Occipital lobe (tissue), 2 donors: ENCODE measurements around the gene FAIM2. TPM values are rescaled to one million over a fixed set of nuclear protein-coding genes. Genes with fewer than 3 reads are reported as not detected.

Experiments
- DNase-seq: peaks from one replicate; lab custom pipeline; 2025; lab: John Stamatoyannopoulos, UW
- total RNA-seq: library from RNA; depleted of rRNA; stranded (reverse); fragments of >200 nt; gene quantifications from one replicate; pipeline ENCODE4 v1.2.3, GENCODE V29; 2014

FAIM2 gene
- total RNA-seq: 22.3 TPM

DNA sequence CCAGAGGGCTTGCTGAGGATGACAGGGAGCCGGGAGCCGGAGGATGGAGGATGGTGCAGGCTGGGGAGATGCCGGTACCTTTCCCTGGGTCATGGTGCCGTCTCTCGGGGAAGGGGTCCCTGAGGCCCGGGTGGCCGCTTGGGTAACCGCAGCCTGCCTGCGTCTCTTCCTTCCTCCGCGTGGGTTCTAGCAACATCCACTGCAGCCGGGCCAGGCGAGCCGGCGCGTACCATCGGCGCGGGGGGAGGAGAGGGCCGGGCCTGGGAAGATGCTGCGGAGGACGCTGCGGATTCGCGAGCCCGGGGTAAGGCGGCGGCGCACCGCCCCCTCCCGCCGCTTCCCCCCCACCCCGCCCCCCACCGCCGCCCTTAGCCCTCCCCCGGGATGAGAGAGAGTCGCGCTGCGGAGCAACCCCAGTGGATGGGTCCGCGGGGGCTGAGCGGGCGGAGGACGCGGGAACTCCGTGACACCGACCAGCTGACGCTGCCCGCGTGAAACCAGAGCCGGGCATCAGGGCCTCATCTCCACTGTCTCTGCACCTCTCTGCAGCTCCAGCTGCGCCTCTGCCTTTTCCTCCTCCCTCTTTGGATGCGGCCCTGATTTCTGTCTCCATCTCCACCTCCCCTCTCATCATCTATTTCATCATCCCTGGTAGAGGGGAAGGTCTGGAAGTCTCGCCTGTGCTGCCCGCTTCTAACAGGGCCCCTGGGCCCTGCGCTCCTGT lies at the start of gene FAIM2:
TSS of gene FAIM2 (minus strand) at position 201 of the 724 bp plus-strand sequence. CDS start at position 93, 108 bp downstream.
- DNase-seq: peak; percentile 89

DNA sequence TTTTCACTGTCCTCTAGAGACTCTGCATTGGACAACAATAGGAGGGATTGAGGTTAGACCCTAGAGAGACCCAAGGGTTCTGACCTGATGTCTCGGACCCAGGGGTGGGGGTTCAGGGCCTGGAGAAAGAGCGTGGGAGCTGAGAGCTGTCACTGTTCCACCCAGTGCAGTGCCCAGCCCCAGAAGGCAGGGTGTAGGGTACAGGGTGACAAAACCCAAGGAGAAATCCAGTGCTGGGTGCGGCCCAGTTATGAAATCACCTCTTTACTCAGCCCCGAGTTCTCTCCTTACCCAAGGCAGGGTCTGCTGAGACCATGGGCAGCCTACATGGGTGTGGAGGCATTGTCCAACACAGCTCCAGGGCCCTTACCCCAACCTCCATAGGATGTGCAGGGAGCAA lies 49.5 kb upstream of the FAIM2 start:
- DNase-seq: no peak

DNA sequence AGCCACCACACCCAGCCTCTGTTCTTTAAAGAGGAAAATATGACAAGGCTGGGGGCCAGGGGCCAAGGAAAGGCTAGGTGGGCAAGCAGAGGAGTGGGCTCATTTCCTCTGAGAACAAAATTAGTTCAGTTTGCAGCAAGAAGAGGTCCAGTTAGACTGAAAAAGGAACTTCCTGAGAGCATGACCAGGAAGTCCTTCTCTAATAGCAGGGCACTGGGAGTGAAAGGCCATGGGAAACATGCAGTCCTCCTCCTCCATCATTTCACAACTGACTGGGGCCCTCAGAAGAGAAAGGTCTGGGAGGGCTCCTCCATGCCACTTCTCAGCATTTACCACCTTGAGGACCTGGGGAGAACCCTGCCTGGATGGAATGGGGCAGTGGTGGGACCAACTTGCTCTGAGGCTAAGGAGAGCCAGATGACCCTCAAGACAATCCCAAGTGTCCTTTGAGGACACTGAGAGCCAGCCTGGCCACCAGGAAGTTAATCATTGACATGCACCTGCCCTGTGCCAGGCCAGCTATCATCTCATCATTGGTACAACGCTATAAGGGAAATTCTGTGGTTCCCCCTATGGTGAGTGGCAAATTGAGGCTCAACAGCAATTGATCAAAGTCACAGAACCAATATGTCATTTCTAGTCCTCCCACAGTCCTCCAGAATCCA lies 48.8 kb upstream of the FAIM2 start:
- no peak for DNase-seq

DNA sequence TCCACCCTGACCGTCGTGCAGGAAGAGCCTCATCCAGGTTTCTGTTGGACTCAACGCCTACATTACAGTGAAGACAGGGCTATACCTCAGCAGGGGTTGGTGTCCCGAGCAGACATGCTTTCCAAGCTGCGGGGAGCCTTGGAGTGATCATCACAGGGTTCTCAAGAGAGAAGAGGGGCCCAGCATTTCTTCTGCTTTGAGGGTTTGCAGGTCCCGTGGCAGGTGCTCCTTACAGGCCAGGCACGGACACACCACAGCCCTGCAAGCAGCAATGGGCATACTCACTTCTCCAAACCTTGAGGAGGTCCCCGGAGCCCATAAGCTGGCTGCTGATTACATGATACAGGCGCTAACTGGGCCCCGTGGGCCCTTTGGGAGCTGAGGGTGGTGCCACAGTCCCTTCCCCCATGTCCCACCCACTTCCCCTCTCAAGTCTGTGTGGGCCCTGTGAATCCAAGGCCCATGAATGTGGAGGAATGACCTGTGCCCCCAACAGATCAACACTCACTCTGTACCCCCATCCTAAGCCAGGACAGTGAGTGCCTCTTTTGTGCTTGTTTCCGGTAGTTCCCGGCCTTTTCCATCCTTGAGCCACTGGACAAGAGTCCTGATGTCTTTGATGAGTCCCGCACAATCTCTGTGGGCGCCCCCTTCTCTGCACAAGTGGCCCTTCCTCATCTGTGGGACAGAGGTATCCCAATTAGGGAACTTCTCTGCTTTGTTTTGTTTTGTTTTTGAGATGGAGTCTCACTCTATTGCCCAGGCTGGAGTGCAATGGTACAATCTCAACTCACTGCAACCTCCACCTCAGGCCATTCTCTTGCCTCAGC lies 47.9 kb upstream of the FAIM2 start:
- DNase-seq: no peak

DNA sequence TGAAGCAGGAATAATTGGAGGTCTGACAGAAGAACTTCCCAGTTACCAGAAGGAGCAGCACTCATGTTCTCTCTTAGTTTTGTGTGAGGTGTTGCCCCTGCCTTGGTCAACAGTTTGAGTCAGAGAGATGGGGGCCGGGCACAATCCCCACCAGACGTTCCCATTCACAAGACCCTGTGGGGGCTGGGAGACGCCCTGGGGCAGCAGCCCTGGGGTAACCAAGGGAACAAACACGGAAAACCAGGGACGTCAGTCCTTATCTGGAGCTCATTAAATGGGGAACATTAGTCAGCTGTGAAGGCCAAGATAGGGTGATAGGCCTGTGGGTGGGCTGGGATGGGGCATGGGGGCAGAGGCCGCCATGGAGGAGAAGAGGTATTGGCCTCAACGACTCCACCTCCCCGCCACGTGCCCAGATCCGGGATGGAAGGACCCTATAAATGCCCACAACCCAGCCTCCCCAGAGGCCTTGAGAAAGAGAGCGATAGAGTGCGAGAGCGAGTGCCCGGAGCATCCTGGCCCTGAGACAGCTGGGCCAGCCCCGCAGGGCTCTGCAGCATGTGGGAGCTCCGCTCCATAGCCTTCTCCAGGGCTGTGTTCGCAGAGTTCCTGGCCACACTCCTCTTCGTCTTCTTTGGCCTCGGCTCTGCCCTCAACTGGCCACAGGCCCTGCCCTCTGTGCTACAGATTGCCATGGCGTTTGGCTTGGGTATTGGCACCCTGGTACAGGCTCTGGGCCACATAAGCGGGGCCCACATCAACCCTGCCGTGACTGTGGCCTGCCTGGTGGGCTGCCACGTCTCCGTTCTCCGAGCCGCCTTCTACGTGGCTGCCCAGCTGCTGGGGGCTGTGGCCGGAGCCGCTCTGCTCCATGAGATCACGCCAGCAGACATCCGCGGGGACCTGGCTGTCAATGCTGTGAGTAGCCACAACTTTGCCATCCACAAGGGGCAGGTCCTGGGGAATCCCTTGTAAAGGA lies 46.9 kb upstream of the FAIM2 start, which contains the start of gene AQP2:
TSS of gene AQP2 (plus strand) at position 465 of the 979 bp plus-strand sequence. CDS start at position 559, 94 bp downstream.
- no peak for DNase-seq

DNA sequence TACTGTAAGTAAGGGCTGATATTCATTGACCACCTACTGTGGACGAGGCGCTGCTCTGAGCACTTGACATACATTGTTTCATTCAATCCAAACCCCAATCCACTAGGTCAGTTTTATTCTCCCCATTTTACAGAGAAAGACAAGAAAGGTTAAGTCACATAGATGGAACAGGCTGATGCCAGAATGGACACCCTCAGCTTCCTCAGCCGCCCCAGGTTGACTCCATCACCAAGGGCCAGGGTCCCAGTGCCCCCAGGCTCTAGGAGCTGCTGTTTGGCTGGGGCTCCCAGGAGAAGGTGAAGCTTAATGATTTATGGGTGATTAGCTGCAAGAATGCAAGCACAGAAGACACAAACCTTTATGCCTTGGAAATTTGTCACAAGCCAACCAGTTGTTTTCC lies 46.2 kb upstream of the FAIM2 start:
- DNase-seq: no peak

DNA sequence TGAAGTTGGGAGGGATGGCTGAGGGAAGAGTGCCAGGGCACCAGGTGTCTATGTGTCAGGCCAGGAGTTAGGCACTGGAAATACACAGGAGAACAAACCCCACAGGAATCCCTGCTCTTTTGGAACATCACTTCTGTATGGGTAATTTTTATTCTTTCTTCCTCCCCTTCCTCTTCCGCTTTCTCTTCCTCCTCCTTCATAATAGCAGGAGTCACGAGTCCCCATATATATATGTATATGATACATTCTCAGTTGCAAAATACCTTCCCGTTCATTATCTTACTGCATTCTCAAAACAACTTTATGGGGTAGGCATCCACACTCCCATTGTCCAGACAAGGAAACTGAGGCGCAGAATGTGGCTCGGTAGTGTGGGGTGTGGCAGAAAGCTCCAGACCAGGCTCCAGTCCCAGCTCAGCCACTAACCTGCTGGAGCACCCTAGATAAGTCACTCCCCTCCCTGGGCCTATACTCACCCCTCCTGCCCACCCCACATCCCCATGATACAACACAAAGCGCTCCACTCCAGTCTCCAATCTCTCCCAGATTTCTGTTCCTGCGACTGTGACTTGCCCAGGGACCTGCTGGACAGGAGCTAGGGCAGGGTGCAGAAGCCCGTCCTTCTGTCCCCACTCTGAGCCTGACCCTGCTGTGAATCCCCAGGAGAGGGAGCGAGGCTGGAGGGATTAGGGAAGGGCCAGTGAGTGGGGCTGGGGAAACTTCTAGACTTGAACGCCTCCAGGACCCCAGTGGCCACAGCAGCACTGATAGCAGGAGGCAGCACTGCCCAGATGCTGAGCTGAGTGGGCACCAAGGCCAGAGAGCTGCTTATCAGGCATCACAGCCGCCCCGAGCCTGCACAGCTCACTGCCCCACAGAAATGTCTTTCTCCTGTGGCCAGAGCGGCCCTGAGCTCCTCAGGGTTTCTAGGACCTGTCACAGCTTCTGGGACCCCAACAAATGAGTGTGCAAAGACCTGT lies 45.5 kb upstream of the FAIM2 start:
- no peak for DNase-seq

DNA sequence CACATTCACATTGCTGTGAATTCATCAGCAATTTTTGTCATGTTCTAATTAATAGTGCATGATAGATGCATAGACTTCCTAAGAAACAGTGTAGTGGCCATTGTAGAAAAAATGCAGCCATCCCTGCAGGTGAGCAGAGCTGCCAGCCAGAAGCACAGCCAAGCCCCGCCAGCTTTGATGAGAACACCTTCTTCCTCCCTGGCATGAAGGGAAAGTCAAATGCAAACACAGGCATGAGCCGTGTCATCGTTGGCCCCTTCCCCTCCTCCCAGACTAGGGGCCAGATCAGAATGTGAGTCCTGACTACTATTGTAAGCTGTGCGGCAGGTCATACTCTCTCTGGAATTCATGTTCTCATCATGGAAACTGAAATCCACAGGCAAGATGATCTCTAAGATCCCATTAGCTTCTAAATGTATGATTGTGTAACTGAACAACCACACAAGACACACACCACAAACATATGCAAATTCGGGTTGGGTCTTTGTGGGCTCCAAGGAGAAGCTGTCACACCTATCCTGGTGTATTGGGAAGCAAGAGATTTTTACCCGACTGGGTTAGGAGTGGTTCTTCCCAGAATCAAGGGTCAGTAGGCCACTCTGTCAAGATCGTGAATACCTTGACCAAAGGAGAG lies 44.0 kb upstream of the FAIM2 start:
- no peak for DNase-seq

DNA sequence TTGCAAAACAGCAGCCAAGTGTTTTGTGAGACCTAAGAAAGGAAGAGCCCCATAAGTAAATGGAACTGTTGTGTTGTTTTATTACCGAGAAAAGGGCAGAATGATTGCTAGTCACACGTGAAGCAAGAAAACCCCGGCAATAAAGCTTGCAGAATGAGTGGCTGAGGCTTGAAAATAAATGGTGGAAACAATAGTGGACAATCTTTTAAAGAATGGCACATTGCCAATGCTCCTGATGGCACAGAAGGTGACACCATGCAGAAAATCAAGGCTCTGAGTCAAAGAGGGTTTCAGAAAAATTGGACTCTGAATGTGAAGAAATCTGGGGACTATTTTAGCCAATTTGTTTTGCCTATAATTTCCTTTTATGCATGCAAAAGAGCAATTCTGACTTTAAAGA lies 42.8 kb upstream of the FAIM2 start:
- no peak for DNase-seq

DNA sequence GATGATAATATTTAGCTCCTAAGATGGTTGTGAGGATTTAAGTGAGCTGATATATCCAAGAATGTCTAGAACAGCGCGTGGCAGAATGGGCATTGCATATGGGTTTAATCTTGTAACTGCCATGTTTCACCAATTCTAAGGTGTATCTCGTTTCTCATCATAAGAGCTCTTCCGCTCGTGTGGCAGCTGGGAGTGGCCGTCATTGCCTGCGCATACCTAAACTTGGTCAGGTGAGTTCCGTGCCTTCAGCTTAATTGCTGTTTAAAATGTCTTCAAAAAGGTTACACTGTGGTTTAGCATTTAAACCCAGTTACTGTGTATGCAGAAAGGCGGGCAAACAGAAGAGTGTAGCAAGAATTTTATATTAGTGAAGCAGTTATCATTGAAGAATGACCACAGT lies 42.4 kb upstream of the FAIM2 start:
- DNase-seq: no peak

DNA sequence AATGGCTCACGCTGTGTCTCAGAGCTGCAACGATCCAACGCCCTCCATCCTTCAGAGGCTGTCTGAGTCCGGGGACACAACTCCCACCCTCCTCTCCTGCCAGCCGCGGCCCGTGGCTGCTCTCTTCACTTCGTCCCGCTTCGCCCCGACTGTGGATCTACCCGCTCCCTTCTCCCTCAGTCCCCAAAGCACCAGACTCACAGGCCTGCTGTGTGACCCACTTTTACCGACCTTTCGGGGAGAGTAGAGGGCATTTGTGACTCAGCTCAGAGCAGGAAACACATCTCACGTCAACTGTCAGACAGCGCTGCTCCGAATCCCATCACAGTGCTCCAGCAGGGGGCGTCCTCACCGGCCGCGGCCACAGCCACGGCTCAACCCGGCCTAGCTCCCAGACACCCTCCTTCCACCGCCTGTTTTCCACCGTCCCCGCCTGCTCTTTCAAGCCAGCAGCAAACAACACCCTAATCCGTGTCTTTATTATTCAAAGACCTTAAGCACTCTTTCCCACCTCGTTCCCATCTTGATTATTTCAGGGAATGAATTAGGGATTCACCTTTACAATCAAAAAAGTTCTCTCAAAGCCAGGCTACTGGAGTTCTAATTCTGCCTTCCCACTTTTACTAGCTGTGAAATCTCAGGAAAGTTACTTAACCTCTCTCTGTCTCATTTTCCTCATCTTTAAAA lies 41.8 kb upstream of the FAIM2 start:
- peak; percentile 67 for DNase-seq

DNA sequence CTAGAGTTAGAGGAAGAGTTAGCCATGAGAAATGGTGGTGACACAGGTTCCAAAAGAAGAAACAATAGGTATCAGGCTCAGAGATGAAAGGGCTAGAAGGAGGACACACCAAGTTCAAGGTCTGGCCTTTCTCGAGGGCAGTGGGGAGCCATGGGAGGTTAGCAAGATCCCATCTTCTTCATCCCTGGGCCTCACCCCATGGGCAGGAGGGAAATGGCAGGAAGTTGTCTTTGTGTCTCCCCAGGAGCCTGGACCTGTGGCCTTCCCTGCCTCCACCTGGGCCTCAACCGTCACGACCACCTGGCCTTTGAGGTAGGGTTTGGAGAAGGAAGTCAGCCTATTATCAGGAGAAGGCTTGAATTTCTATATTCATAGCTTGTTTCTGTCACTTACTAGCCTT lies 41.0 kb upstream of the FAIM2 start:
- DNase-seq: no peak

DNA sequence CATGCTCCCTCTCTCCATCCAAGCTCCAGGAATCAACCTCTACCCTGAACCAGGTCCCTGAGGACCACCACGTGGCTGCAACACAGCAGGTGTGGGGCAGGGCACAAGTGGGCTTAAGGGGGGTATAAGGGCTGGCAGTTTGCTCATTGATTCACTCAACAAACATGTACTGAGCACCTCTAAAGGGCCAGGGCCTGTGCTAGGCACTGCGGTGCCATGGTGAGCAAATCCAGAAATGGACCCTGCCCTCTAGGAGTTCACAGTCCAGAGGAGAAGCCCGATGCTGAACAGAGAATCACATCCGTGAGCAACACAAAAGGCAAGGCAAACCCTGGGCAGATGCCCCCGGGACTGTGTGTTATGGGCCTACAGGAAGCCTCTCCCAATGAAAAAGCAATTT lies 40.3 kb upstream of the FAIM2 start:
- DNase-seq: no peak

DNA sequence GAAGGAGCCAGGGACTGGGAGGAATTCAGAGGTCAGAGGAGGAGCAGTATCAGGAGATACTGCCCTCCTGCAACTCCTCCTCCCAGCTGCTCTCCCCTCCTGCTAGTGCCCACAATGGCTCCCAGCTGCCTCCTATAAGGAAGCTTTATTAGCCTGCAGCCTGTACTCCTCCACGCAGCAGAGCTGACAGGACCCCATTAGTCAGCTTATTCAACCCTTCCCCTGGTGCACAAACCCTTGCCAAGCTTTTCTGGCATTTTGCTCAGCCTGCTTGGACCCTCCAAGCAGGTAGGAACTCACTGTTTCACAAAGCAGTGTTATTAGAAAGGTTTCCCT lies 39.9 kb upstream of the FAIM2 start:
- DNase-seq: no peak

DNA sequence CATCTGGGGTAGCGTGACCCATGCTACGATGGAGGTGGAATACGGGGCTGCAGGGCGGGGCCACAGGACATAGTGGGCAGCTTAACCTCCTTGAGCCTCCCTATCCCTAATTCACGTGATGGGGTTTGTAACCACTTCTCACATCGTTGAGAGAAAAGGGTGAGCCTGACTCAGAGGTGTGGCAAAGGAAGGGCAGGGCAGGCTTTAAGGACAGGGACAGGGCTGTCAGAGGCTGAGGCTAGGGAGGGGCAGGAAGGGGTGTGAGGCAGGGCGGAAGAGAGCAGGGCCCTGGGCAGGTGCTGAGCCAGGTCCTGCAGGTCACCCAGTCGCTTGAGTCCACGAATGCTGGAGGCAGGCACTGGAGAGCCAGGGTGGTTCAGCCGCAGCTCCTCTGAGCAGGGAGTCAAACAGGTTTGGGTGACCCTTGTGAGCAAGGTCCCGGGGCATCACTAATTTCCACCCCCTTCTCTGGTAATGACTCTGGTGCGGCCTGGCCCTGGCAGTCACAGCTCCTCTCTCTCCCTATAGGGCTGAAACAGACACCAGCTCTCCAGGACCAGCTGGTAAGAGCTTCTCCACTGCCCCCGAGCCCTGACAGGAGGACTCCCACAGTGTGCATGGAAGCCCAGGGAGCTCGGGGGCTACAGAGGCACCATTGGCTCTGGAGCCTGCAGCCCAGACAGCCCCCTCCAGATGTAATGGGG lies 39.4 kb upstream of the FAIM2 start:
- no peak for DNase-seq

DNA sequence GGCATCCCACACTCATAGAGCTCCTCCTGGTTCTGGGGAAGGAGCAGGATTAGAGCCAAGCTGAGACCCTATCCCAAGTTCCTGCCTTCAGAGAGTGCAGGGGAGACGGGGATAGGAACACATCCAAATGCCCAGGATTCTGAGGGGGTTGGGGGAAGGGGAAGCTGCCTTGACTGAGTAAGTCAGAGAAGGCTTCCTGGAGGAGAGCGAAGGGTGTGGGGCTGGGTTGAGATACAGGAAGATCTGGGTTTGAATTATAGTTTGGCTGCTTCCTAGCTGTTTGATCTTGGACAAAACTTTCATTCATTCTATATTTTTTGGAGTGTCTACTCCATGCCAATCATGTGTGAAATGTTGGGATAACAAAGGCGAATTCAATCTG lies 38.8 kb upstream of the FAIM2 start:
- no peak for DNase-seq

DNA sequence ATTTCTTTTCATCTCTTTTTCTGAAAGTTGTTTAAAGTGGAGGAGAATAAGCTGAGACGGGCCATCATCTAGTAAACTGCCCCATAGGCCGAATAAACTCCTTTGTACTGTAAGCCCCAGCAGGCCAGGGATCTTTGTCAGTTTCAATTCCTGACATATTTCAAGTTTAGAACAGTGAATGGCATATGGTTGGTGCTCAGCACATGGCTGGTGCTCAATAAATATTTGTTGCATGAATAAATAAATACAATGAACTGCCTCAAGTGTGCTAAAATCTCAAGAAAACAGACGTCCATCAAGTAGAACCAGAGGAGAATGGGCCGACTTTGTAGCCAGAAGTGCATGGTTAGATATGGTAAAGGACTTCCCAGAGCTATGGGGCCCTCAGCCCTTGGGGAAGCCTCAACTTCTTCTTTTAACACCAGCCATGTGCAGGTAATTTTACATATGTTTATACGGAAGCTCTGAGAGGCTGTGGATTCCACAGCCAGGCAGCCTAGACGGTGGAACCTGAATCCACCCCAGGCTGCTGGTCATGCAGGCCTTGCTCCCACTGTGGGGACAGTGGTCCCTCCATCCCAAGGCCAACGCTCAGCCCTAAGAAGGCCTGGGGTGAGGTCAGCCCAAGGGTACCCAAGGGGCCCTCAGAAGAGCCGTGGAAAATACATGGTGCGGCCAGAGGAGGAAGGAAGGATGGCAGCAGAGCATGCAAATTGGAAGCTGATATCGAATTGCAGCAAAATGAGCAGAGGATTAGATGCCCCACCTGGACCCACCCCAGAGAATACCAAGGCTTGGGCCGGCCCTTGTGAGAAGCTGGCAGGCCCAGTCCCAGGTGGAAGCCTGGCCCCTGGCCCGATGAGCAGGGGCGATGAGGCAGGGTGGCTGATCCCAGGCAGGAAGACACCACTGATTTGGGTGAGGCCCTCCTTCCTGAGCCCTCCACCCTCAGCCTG lies 38.1 kb upstream of the FAIM2 start:
- no peak for DNase-seq
